HG02610 (cell line): ENCODE data around the gene BICRA.

ENCODE experiments used
- ATAC-seq: cut with Tn5 transposase; IDR thresholded peaks from one replicate; pipeline ENCODE4 v1.9.1; 2021; ENCODE audit warnings: mild to moderate bottlenecking, moderate library complexity; ENCODE audit not compliant: unreplicated experiment

The BICRA gene

DNA sequence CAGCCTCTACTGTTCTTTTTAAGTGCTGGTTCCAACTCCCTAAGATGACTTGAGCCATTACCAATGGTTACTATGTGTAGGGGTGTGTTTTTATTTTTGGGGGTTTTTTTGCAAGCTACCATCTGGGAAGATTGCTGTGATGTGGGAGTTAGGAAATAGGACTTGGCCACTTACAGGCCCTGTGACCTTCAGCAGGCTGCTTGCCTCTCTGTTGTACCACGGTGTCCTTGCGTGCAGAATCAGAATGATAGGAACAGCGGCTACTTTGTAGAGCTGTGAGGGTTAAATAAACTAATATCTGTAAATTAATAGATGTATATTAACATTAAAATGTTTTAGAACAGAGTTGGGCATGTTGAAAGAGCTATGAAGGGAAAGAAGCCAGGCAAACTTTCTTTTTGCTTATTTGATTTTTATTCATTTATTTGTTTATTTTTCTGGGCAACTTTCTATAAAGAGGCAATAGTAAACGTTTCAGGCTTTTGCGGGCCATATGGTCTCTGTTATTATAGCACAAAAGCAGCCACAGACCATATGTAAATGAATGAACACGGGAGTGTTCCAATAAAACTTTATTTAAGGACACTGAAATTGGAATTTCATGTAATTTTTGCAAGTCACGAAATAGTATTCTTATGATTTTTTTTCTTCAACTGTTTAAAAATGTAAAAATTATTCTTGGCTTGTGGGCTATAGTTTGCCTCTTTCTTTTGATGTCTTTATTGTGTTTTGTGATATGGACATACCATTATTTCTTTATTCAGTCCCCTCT lies 77.9 kb downstream of the BICRA start:
- no peak for ATAC-seq

DNA sequence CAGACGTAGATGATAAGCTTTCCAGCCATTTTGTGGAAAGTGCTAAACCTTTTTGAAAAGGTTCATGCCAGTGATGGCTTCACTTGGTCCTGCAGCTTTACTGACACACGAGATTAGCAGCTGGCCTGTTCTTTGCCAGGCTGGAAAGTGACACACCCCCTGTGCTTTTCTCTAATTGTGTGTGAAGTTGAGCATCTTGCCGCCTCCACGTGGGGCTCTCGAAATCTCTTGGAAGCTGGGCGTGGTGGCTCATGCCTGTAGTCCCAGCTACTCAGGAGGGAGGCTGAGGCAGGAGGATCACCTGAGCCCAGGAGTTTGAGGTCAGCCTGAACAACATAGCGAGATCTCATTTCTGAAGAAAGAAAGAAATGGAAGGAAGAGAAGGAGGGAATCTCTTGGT lies 79.0 kb downstream of the BICRA start:
- ATAC-seq, result no peak

GRCh38 chr19:47691090-47691489 lies 82.2 kb downstream of the BICRA start:
- ATAC-seq, result no peak

DNA sequence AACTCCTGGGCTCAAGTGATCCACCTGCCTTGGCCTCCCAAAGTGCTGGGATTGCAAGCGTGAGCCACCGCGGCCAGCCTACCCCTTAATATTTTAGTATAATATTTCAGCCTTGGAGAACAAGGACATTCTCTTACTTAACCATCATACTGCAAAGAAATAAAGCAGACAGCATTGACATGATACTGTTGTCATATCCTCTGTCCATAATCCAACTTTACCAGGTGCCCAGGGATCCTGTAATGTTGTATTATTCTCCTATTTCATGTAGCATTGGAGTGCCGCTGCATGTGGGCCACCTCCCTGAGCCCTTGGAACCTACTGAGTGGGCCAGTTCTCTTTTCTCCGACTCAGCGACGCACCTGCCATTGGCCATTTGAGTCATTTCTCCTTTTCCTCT lies 82.8 kb downstream of the BICRA start:
- no peak for ATAC-seq

- ATAC-seq, result no peak
Measured at GRCh38 chr19:47693489-47693888, 84.6 kb downstream of the BICRA start.

- no peak for ATAC-seq
Measured at GRCh38 chr19:47693903-47694302, 85.0 kb downstream of the BICRA start.

GRCh38 chr19:47694466-47695273 lies 85.7 kb downstream of the BICRA start:
- ATAC-seq, result no peak

DNA sequence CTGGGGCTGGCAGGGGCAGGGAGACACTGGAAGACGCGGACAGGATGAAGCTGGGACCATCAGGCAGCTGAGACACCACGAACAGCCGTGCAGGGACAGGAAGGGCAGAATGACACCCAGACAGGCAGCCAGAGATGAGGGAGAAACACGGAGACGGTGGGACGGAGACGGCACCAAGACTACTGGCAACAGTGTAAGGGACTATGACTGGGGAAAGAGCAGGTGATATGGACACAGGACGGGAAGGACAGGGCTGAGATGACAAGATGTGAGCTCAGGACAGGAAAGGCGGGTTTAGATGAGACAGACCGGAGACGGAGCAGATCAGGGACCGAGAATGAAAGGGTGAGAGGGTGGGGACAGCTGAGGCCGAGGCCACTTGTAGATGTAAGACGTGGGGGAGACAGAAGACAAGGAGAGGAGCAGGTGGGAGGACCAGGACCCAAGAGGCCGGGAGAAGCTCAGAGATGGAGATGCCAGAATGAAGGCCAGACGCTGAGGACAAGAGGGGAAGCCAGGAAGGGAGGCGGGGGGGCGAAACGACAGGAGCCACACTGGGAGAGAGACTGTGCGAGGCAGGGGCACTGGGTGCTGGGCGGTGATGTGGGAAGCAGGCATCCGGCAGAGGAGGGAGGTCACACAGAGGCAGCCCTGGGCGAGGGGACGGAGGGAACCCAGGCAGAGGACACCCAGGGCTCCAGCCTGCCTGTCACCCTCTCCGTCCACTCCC lies 86.8 kb downstream of the BICRA start:
- no peak for ATAC-seq

DNA sequence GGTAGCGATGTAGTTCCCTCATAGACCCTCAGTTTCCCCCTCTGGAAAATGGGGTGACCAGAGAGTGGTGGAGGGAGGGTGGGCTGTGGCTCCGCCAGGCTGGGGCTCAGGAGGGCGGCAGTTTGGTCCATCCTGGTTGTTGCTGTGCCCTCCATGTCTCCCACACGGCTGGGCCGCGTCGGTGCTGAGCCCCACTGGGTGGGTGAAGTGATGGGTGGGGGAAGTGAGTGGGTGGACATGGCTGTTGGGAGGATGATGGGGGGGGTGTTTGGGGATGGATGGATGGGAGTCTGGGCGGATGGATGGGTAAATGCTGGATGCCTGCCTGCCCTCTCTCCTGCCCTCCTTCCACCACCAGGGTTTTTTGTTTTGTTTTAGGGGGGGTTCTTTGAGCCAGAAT lies 87.7 kb downstream of the BICRA start:
- ATAC-seq, result no peak

DNA sequence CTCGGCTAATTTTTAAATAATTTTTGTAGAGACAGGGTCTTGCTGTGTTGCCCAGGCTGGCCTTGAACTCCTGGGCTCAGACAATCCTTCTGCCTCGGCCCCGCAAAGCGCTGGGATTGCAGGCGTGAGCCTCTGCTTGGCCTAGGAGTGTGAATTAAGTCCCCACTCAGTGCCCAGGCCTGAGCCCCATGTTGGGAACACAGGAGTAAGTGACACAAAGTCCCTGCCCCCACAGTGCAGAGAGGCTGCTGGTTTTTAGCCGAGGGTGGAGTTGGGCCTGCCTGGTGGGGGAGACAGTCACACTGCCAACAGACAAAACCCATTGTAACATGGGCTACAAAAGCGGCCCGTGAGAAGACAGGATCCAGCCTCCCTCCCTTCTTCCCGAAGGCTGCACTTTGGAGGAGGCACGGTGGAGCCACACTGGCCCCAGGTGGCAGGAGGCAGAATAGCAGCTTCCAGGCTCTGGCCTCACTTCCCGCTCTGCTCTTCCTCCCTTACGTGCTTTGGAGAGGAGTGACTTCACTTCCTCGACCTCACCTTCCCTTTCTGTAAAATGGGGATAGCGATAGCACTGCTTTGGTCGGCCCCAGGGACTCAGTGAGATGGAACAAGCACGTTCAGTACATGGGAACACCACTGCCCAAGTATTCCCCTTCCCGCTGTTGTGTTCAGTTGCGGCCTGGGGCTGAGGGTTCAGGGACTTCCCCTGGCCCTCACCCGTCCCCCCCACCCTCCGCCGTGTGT lies 89.1 kb downstream of the BICRA start:
- ATAC-seq, result no peak

DNA sequence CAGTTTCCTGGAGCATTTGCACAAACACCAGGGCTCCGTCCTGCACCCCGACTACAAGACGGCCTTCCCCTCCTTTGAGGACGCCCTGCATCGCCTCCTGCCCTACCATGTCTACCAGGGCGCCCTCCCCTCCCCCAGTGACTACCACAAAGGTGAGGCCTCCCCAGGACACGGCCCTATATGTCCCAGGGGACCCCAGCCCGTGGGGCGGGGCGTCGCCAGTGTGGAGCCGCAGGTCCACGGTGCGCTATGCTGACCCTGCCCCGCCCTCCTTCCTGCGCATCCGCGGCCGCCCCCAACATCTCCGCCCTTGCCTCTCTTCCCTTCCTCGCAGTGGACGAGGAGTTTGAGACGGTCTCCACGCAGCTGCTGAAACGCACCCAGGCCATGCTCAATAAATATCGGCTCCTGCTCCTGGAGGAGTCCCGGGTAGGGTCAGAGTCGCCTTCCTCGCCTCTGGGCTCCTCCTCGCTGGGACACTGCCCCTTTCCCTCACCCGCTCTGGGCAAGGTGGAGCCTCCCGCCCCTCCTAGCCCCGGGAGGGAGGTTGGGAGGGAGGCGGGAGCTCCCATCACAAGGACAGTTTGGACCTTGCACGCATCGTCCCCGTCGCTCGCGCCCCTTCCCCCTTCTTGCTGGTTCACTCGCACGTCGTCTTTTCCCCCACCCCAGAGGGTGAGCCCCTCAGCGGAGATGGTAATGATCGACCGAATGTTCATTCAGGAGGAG lies 89.9 kb downstream of the BICRA start:
- no peak for ATAC-seq

DNA sequence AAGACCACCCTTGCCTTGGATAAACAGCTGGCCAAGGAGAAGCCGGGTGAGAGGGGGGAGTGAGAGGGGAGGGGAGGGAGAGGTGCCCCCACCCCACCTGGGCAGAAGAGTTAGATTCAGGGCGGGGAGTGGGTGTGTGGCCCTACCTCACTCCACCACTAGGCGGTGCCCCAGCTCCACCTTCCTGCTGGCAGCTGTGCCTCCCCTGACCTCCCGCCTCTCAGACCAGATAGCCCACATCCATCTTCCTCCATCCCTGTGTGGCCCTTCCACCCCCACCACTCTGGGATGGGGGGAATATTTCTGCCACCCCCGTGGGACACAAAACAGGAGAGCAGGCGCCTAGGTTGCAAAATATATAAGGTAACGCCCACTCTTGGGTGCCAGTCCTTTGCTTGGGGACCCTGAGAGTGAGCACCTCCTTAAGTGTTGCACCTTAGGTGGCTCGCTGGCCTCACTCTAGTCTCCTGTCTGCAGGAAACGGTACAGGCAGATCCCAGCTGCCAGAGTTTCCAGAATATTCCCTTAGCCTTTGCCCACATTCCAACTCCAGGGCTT lies 90.5 kb downstream of the BICRA start:
- ATAC-seq, result no peak

DNA sequence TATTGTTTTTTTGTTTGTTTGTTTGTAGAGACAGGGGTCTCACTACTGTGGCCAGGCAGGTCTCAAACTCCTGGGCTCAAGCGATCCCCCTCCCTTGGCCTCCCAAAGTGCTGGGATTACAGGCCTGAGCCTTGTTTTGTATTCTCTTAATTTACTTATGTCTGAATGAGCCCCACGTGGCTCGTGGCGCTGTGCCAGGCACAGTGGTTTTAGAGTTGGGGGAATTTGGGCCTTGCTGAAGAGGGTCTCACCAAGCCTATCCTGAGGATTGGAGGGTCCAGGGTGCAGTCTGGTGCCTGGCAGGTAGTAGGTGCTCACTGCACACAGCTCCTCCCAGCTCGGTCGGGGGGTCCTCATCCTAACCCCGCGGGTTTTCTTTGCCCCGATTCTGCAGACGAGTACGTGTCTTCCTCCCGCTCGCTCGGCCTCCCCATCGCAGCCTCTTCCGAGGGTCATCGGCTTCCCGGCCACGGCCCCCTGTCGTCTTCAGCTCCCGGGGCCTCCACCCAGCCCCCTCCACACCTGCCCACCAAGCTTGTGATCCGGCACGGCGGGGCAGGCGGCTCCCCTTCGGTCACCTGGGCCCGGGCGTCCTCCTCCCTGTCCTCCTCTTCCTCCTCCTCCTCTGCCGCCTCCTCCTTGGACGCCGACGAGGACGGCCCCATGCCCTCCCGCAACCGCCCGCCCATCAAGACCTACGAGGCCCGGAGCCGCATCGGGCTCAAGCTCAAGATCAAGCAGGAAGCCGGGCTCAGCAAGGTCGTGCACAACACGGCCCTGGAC lies 92.2 kb downstream of the BICRA start:
- no peak for ATAC-seq

DNA sequence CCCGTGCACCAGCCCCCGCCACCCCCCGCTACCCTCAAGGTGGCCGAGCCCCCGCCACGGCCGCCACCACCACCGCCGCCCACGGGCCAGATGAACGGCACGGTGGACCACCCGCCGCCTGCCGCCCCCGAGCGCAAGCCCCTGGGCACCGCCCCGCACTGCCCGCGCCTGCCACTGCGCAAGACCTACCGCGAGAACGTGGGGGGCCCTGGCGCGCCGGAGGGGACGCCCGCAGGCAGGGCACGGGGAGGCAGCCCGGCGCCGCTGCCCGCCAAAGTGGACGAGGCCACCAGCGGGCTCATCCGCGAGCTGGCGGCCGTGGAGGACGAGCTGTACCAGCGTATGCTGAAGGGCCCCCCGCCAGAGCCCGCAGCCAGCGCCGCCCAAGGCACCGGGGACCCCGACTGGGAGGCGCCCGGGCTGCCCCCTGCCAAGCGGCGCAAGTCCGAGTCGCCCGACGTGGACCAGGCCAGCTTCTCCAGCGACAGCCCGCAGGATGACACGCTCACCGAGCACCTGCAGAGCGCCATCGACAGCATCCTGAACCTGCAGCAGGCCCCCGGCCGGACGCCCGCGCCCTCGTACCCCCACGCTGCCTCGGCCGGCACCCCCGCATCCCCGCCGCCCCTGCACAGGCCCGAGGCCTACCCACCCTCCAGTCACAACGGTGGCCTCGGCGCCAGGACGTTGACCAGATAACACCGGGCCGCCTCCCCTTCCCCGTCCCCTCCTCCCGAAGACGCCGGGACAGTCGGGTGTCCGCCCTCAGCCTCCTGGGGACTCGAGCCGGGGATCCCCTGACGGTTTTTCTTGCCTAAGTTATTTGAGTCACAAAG lies 93.0 kb downstream of the BICRA start:
- no peak for ATAC-seq

DNA sequence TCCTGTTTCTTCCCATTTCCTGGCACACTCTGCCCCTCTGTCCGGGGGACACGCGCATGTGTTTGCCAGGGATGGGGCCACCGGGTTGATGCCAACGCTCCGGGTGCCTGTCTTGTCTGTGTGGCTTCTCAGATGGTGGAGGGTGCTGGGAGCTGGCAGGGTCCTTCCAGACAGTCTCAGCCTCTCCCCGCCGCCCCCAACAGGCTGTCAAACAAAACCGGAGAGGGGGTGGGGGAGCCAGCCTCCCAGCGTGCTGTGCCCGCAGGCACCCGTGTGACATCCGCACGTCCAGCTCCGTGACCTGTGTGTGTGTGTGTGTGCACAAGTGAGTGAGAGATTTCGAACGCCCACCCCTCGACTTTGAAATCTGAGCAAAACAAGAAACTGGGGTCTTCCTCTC lies 93.7 kb downstream of the BICRA start:
- no peak for ATAC-seq

- ATAC-seq, result no peak
Measured at GRCh38 chr19:47703301-47703700, 94.4 kb downstream of the BICRA start.

DNA sequence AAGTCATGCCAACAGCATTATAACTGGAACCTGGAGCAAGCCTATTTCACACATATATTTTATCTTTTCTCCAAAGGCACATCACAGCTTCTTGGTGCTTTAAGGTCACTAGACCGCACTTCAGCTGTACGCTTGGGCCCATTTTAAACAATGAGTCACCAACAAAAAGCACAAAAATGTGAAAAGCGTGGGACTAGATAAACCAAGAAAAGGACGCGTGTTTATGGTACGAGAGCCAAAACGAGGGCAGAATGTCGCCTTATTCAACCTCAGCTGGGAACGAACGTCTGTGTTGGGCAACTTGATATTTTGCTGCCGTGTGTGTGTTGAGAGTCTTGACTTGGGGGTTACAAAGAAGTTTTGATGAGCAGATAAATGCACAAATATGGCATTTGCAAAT lies 95.1 kb downstream of the BICRA start:
- ATAC-seq, result no peak

- ATAC-seq, result no peak
Measured at GRCh38 chr19:47704656-47705055, 95.7 kb downstream of the BICRA start.
